Natural killer cell (primary cell): ENCODE measurements around the gene THSD7B. TPM values are rescaled to one million over a fixed set of nuclear protein-coding genes. Genes with fewer than 3 reads are reported as not detected.

Source experiments
- ATAC-seq, 3 donors: fragments of 150-1000 bp in 2 of 3; fragments of 200-7000 bp in 1 of 3; cut with Tn5 transposase; 1 replicate in 1 of 3; 2 replicates in 2 of 3; pipeline ENCODE4 v1.10.0; 2021; ENCODE audit warnings: mild to moderate bottlenecking in 2 of 3, moderate library complexity in 2 of 3
- DNase-seq, 2 donors: peaks; one replicate each; pipeline versions ENCODE4 v3.0.0 to v3.0.0-alpha.2; 2013 to 2021; ENCODE audit warnings: mixed read lengths in 1 of 2
- H3K27ac ChIP-seq: one replicate; pipeline ENCODE4 v1.5.1; 2013; ENCODE audit warnings: mild to moderate bottlenecking, low read length
- H3K27me3 ChIP-seq: one replicate; pipeline ENCODE4 v1.6.1; 2013; ENCODE audit warnings: low read length; ENCODE audit not compliant: control insufficient read depth, insufficient read depth
- H3K36me3 ChIP-seq: one replicate; pipeline ENCODE4 v1.6.1; 2013; ENCODE audit warnings: low read length; ENCODE audit not compliant: control insufficient read depth, insufficient read depth
- H3K4me1 ChIP-seq: one replicate; pipeline ENCODE4 v1.6.1; 2013; ENCODE audit warnings: low read length; ENCODE audit not compliant: control insufficient read depth, insufficient read depth
- H3K4me3 ChIP-seq: one replicate; pipeline ENCODE4 v1.5.1; 2013; ENCODE audit warnings: low read length
- H3K9me3 ChIP-seq: one replicate; pipeline ENCODE4 v1.6.1; 2013; ENCODE audit warnings: low read length; ENCODE audit not compliant: control insufficient read depth, insufficient read depth
- H3K27ac Mint-ChIP-seq, 2 donors: one replicate each; pipeline ENCODE4 v1.8.0; 2022; ENCODE audit warnings: mild to moderate bottlenecking in 2 of 2, mixed read lengths in 2 of 2, moderate library complexity in 1 of 2
- H3K27me3 Mint-ChIP-seq, 2 donors: one replicate each; pipeline ENCODE4 v1.8.0; 2022; ENCODE audit warnings: low read depth in 2 of 2, mixed read lengths in 2 of 2
- H3K36me3 Mint-ChIP-seq: one replicate; pipeline ENCODE4 v1.8.0; 2022; ENCODE audit warnings: mixed read lengths
- H3K4me1 Mint-ChIP-seq, 2 donors: one replicate each; pipeline ENCODE4 v1.8.0; 2022; ENCODE audit warnings: mixed read lengths in 2 of 2
- H3K4me3 Mint-ChIP-seq: one replicate; pipeline ENCODE4 v1.8.0; 2022; ENCODE audit warnings: mild to moderate bottlenecking, moderate library complexity, mixed read lengths
- H3K9me3 Mint-ChIP-seq, 2 donors: one replicate each; pipeline ENCODE4 v1.8.0; 2022; ENCODE audit warnings: mixed read lengths in 2 of 2
- CTCF ChIP-seq: fragments of 200-600 bp; IDR thresholded peaks from one replicate; pipeline ENCODE4 v1.8.0; 2022; ENCODE audit warnings: antibody characterized with exemption
- WGBS: methylation state at CpG from one replicate; pipeline ENCODE4 v1.1.7; 2013; ENCODE audit warnings: missing lambda C conversion rate; ENCODE audit not compliant: insufficient coverage; 5-methylcytosine and 5-hydroxymethylcytosine counted together
- intact Hi-C: fragments of 100-400 bp; cut with micrococcal nuclease; formaldehyde crosslinking; loops from one replicate; pipeline ENCODE4 v1.14.2; 2022
- total RNA-seq, 4 donors: library from RNA; stranded (reverse); fragments of 120-200 nt in 1 of 4; gene quantifications; one replicate each; pipeline versions ENCODE4 v1.2.3 to v1.2.4, GENCODE V29; 2013 to 2022

Gene THSD7B
- total RNA-seq, 3 donors from 2014 or later (not counting 1 experiment from before 2014, with no cell fraction given): not detected

- no peaks in the 10 kb centered on the region for H3K4me1 Mint-ChIP-seq
- Histone ChIP-seq H3K4me3 (no peak overlapping the region), H3K4me1 (no peaks in the 10 kb centered on the region), H3K27ac (no peak overlapping the region), H3K9me3 (no peaks in the 10 kb centered on the region), H3K36me3 (no peaks in the 10 kb centered on the region), H3K27me3 (no peaks in the 10 kb centered on the region)
- 86% methylated on average over 2 of the region's 2 CpGs for WGBS
- DNase-seq: no peak
- no peak for ATAC-seq
- peaks cover 5 to 6% of the 10 kb centered on the region in 2 donors for H3K9me3 Mint-ChIP-seq
- intact Hi-C loops: no loop called here
- no peak for TF ChIP-seq CTCF
- no peak overlapping the region for H3K27ac Mint-ChIP-seq
- peaks cover 5% of the 10 kb centered on the region for H3K36me3 Mint-ChIP-seq
- no peak overlapping the region for H3K4me3 Mint-ChIP-seq
- no peaks in the 10 kb centered on the region for H3K27me3 Mint-ChIP-seq
These were observed 421.9 kb downstream of the THSD7B start for GRCh38 chr2:137187216-137187615.

- no peak overlapping the region for H3K27ac ChIP-seq
- no peaks in the 10 kb centered on the region for H3K4me1 Mint-ChIP-seq
- no peak overlapping the region for H3K27ac Mint-ChIP-seq
These were observed 425.3 kb downstream of the THSD7B start for GRCh38 chr2:137190411-137191195.

GRCh38 chr2:137192366-137193310, 427.3 kb downstream of the THSD7B start:
- Mint-ChIP-seq H3K9me3 (peaks cover 2 to 7% of the 10 kb centered on the region in 2 donors), H3K4me3 (no peak overlapping the region), H3K27ac (no peak overlapping the region), H3K27me3 (no peaks in the 10 kb centered on the region), H3K4me1 (no peaks in the 10 kb centered on the region), H3K36me3 (peaks cover 5% of the 10 kb centered on the region)
- no peaks in the 10 kb centered on the region for H3K36me3 ChIP-seq
- no peaks in the 10 kb centered on the region for H3K9me3 ChIP-seq
- no peak for TF ChIP-seq CTCF
- H3K4me3 ChIP-seq: no peak overlapping the region
- DNase-seq: no peak
- intact Hi-C loops: no loop called here
- H3K4me1 ChIP-seq: no peaks in the 10 kb centered on the region
- no peak for ATAC-seq
- 89% methylated on average over 6 of the region's 6 CpGs for WGBS
- H3K27me3 ChIP-seq: no peaks in the 10 kb centered on the region
- no peak overlapping the region for H3K27ac ChIP-seq

More at GRCh38 chr2:137190411-137191195, 425.3 kb downstream of the THSD7B start:
- ATAC-seq (no peak), DNase-seq (no peak)
- Histone ChIP-seq H3K4me1 (no peaks in the 10 kb centered on the region), H3K4me3 (no peak overlapping the region), H3K9me3 (no peaks in the 10 kb centered on the region), H3K36me3 (no peaks in the 10 kb centered on the region), H3K27me3 (no peaks in the 10 kb centered on the region)
- H3K27me3 Mint-ChIP-seq: no peaks in the 10 kb centered on the region
- WGBS: 72% methylated on average over 13 of the region's 13 CpGs
- H3K36me3 Mint-ChIP-seq: peaks cover 5% of the 10 kb centered on the region
- TF ChIP-seq CTCF: no peak
- peaks cover 2 to 7% of the 10 kb centered on the region in 2 donors for H3K9me3 Mint-ChIP-seq
- intact Hi-C loops: no loop called here
- no peak overlapping the region for H3K4me3 Mint-ChIP-seq
